OCI-LY3 (cell line): Measurements from ENCODE around the gene KIF18B.
A peak's percentile ranks its signal among the peaks of the same experiment; 100 is the strongest.

Experiments
- H2AFZ ChIP-seq: fragments of 200-600, 300-600 bp; shearing (Covaris generic); 2 replicates; pipeline ENCODE4 v1.6.0; 2014; ENCODE audit warnings: antibody characterized with exemption, low read depth, low read length
- H3K27ac ChIP-seq: fragments of 200-600, 300-600 bp; sonication (generic); 2 replicates; pipeline ENCODE4 v1.5.1; 2014; ENCODE audit warnings: mild to moderate bottlenecking, low read length, moderate library complexity, mixed read lengths
- H3K27me3 ChIP-seq: fragments of 200-600, 300-600 bp; sonication (generic); 2 replicates; pipeline ENCODE4 v1.6.1; 2014; ENCODE audit warnings: low read depth, low read length, mixed read lengths
- H3K36me3 ChIP-seq: fragments of 200-600, 300-600 bp; sonication (generic); replicated peaks from 2 replicates; pipeline ENCODE3; 2014; ENCODE audit warnings: low read depth, low read length, mixed read lengths
- H3K4me1 ChIP-seq: fragments of 300-600, 200-600 bp; sonication (generic); 2 replicates; pipeline ENCODE4 v1.6.1; 2014; ENCODE audit warnings: low read length, mixed read lengths
- H3K4me2 ChIP-seq: fragments of 200-600, 300-600 bp; sonication (generic); 2 replicates; pipeline ENCODE4 v1.6.1; 2014; ENCODE audit warnings: low read length, mixed read lengths
- H3K4me3 ChIP-seq: fragments of 300-600, 200-600 bp; sonication (generic); 2 replicates; pipeline ENCODE4 v1.5.1; 2014; ENCODE audit warnings: antibody characterized with exemption, mild to moderate bottlenecking, low read length, moderate library complexity
- H3K79me2 ChIP-seq: fragments of 300-600, 200-600 bp; shearing (Covaris generic); 2 replicates; pipeline ENCODE4 v1.6.1; 2014; ENCODE audit warnings: mild to moderate bottlenecking, low read length, mixed read lengths
- H3K9ac ChIP-seq: fragments of 300-600, 200-600 bp; shearing (Covaris generic); 2 replicates; pipeline ENCODE4 v1.6.0; 2014; ENCODE audit warnings: mild to moderate bottlenecking, low read length, moderate library complexity
- H3K9me3 ChIP-seq: fragments of 200-600, 300-600 bp; shearing (Covaris generic); 2 replicates; pipeline ENCODE4 v1.6.1; 2014; ENCODE audit warnings: low read length, mixed read lengths; ENCODE audit not compliant: insufficient read depth
- H4K20me1 ChIP-seq: fragments of 200-600, 300-600 bp; sonication (generic); 2 replicates; pipeline ENCODE4 v1.6.1; 2016; ENCODE audit warnings: low read length, mixed read lengths; ENCODE audit not compliant: insufficient read depth
- EZH2phosphoT487 ChIP-seq: fragments of 200-600 bp; shearing (Covaris generic); IDR thresholded peaks from 2 replicates; pipeline ENCODE4 v1.6.1; 2018; ENCODE audit warnings: antibody characterized with exemption, mixed run types, low read depth
- TF ChIP-seq, protein P1 (sequence below): fragments of 200-600, 300-600 bp; sonication (generic); IDR thresholded peaks from 2 replicates; pipeline ENCODE4 v1.5.1; 2014; ENCODE audit warnings: antibody characterized with exemption, low read length, low read depth

The KIF18B gene

DNA sequence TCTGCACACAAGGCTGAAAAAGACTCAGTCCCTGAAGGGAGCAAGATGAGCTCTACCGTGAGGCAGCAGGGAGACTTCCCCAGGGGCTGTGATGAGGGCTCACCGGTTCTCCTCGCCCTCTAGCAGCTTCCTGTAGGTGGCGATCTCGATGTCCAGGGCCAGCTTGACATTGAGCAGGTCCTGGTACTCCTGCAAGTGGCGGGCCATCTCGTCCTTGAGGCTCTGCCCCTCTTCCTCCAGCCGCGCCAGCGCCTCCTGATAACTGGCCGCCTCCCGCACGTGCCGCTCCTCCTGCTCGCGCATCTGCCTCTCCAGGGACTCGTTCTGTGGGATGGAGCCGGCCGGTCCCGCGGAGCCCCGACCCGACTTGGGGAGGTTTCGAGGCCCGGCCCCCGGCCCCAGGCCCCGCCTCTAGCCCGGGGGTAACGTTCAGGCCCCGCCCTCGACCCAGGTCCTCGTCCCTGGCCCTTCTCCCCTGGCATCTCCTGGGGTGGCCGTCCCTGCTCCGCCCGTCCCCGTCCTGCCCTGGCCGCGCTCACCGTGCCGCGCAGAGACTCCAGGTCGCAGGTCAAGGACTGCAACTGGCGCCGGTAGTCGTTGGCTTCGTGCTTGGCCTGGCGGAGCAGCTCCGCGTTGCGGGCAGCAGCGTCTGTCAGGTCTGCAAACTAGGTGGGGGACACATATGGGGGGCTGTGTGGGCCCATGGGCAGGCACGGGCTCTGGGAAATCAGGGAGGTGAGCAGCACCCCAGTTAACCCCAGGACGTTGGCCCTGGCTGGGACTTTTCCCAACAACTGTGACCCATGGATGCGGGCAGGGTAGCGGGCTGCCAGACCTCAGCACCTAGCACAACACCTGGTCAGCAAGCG is 36.2 kb downstream of the KIF18B start:
- no peak overlapping the region for H3K9ac ChIP-seq
- no peak overlapping the region for H3K4me2 ChIP-seq
- H3K79me2 ChIP-seq: no peaks in the 10 kb centered on the region
- no peak overlapping the region for H2AFZ ChIP-seq
- H4K20me1 ChIP-seq: no peaks in the 10 kb centered on the region
- H3K36me3 ChIP-seq: no peaks in the 10 kb centered on the region
- peaks cover 12% of the 10 kb centered on the region; the same call in 1 of the 2 replicates for H3K4me1 ChIP-seq
- H3K27ac ChIP-seq: no peak overlapping the region
- no peak for TF ChIP-seq EZH2phosphoT487
- TF ChIP-seq, protein P1, sequence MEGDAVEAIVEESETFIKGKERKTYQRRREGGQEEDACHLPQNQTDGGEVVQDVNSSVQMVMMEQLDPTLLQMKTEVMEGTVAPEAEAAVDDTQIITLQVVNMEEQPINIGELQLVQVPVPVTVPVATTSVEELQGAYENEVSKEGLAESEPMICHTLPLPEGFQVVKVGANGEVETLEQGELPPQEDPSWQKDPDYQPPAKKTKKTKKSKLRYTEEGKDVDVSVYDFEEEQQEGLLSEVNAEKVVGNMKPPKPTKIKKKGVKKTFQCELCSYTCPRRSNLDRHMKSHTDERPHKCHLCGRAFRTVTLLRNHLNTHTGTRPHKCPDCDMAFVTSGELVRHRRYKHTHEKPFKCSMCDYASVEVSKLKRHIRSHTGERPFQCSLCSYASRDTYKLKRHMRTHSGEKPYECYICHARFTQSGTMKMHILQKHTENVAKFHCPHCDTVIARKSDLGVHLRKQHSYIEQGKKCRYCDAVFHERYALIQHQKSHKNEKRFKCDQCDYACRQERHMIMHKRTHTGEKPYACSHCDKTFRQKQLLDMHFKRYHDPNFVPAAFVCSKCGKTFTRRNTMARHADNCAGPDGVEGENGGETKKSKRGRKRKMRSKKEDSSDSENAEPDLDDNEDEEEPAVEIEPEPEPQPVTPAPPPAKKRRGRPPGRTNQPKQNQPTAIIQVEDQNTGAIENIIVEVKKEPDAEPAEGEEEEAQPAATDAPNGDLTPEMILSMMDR: peak; percentile 36
- no peaks in the 10 kb centered on the region for H3K9me3 ChIP-seq
- H3K4me3 ChIP-seq: no peak overlapping the region
- H3K27me3 ChIP-seq: peaks cover 8% of the 10 kb centered on the region

GRCh38 chr17:44910231-44911106 is 37.1 kb downstream of the KIF18B start:
- no peaks in the 10 kb centered on the region for H3K79me2 ChIP-seq
- TF ChIP-seq, protein P1: no peak
- TF ChIP-seq EZH2phosphoT487: no peak
- H3K27ac ChIP-seq: no peak overlapping the region
- no peak overlapping the region for H3K4me2 ChIP-seq
- H3K36me3 ChIP-seq: no peaks in the 10 kb centered on the region
- H3K4me3 ChIP-seq: no peak overlapping the region
- peaks cover 8% of the 10 kb centered on the region for H3K27me3 ChIP-seq
- H3K9me3 ChIP-seq: no peaks in the 10 kb centered on the region
- H3K9ac ChIP-seq: no peak overlapping the region
- peaks cover 12% of the 10 kb centered on the region; the same call in 1 of the 2 replicates for H3K4me1 ChIP-seq
- H4K20me1 ChIP-seq: no peaks in the 10 kb centered on the region
- H2AFZ ChIP-seq: no peak overlapping the region

GRCh38 chr17:44909681-44910144 is 37.9 kb downstream of the KIF18B start:
- Histone ChIP-seq H3K36me3 (no peaks in the 10 kb centered on the region), H3K27ac (no peak overlapping the region), H3K79me2 (no peaks in the 10 kb centered on the region), H3K4me1 (peaks cover 12% of the 10 kb centered on the region; the same call in 1 of the 2 replicates), H2AFZ (no peak overlapping the region), H3K9ac (no peak overlapping the region), H3K27me3 (peaks cover 8% of the 10 kb centered on the region), H3K4me3 (no peak overlapping the region), H3K9me3 (no peaks in the 10 kb centered on the region), H4K20me1 (no peaks in the 10 kb centered on the region), H3K4me2 (no peak overlapping the region)
- TF ChIP-seq, protein P1: no peak
- no peak for TF ChIP-seq EZH2phosphoT487
